ENCODE measurements around the gene LAMC3. TPM values are rescaled to one million over a fixed set of nuclear protein-coding genes. Genes with fewer than 3 reads are reported as not detected.

LAMC3 gene
- total and polyA plus RNA-seq, 9 of the 15 experiments (the other 6 are each of a cell fraction or from before 2014, with no cell fraction given), result 0.10 TPM; not detected in 8

DNA sequence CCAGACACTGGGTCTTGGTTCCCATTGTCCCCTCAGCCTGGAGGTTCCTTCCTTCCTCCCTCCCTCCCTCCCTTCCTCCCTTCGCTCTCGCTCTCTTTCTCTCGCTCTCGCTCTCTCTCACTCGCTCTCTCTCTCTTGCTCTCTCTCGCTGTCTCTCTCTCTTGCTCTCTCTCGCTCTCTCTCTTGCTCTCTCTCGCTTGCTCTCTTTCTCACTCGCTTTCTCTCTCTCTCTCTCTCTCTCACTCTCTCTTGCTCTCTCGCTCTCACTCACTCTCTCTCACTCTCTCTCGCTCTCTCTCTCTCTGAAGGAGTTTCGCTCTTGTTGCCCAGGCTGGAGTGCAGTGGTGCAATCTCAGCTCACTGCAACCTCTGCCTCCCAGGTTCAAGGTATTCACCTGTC, 23.4 kb downstream of the LAMC3 start (continued):
- TF ChIP-seq ZC3H4 (CRISPR knock-in tag; IDR thresholded peaks at IDR 0.05; ENCODE audit: borderline replicate concordance) (no peak), CBX5 (IDR thresholded peaks at IDR 0.05; ENCODE audit: borderline replicate concordance, low read depth) (no peak), MED1 (CRISPR knock-in tag; IDR thresholded peaks at IDR 0.05; ENCODE audit: borderline replicate concordance) (no peak), RBM25 (IDR thresholded peaks at IDR 0.05; ENCODE audit: low read depth, low read length, severe bottlenecking) (no peak)
- TF ChIP-seq, protein P1, sequence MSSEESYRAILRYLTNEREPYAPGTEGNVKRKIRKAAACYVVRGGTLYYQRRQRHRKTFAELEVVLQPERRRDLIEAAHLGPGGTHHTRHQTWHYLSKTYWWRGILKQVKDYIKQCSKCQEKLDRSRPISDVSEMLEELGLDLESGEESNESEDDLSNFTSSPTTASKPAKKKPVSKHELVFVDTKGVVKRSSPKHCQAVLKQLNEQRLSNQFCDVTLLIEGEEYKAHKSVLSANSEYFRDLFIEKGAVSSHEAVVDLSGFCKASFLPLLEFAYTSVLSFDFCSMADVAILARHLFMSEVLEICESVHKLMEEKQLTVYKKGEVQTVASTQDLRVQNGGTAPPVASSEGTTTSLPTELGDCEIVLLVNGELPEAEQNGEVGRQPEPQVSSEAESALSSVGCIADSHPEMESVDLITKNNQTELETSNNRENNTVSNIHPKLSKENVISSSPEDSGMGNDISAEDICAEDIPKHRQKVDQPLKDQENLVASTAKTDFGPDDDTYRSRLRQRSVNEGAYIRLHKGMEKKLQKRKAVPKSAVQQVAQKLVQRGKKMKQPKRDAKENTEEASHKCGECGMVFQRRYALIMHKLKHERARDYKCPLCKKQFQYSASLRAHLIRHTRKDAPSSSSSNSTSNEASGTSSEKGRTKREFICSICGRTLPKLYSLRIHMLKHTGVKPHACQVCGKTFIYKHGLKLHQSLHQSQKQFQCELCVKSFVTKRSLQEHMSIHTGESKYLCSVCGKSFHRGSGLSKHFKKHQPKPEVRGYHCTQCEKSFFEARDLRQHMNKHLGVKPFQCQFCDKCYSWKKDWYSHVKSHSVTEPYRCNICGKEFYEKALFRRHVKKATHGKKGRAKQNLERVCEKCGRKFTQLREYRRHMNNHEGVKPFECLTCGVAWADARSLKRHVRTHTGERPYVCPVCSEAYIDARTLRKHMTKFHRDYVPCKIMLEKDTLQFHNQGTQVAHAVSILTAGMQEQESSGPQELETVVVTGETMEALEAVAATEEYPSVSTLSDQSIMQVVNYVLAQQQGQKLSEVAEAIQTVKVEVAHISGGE (CRISPR knock-in tag; IDR thresholded peaks at IDR 0.05), result no peak

Data from K562 (cell line).